Stimulated activated CD8-positive, alpha-beta memory T cell treated with anti-CD3 and anti-CD28 coated beads, Interleukin-12 subunit alpha, Interleukin-12 subunit beta, amount 100 ng/mL, for 24 hours (primary cell): Measurements from ENCODE around the gene CEP170B.
"Not testable (repeated sequence)": the region's sequence is repeated elsewhere in the genome, so short reads cannot be mapped to it uniquely, and the experiment has no call there.

Source experiments
- DNase-seq: peaks from one replicate; pipeline ENCODE4 v3.0.0-alpha.2; 2020; ENCODE audit errors: extremely low read depth

The CEP170B gene

DNA sequence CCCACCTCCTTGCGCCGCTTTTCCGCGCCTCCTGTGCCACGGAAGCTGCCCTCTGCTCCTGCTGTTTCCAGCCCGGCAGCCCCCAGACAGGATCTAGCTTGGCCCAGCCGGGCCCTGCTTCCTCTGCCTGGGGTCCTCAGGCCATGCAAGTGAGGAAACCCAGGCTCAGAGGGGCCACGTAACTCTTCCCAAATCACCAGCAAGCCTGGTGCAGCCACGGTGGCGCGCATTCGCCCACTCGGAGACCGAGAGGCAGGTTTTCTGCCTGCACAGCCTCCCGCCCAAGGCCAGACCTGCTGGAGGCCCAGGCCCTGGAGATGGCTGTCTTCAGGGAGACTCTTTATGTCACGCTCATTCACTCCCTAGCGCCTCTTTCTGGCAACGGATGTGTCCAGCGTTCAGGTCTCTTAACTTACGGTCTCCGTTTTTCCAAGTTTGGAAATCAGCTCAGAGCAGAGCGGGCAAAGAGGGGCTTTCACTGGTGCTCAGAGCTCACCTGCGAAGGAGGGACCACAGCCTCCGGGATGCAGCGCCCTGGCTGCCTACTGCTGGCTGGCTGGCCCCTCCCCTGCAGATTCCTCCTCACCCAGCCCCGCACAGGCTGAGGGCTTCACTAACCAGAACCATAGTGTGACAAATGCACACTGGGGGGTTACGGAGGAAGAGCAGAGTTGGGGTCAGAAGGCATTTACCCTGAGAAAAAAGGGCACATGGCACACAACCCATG is 20.6 kb upstream of the CEP170B start:
- DNase-seq = no peak

DNA sequence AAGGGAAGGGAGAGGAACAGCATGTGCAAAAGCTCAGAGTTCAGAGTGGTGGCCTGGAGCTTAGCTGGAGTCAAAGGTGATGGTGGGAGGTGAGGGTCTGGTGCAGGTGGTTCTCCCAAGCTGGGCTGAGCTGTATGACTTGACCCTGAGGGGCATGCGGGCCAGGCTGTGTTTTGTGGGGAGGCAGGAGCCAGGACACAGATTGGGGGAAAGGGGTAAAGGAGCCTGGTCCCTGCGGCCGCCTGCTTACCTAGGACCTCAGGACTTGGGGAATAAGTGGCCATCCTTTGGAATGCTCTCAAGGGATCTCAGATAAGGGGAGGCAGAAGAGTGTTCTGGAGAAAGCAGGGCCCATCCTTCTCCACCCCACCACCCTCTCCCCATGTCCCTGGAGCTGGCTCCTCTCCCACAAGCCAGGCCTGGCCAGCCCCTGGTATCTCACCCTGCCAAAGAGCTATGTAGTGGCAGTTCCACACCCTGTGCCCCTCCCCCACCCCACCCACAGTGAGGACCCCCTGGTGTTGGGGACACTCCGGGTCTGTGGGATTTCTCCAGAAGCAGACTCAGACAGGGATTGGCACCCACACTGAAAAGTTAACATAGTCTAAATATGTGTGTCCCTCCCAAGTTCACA is 19.9 kb upstream of the CEP170B start:
- DNase-seq = no peak

DNA sequence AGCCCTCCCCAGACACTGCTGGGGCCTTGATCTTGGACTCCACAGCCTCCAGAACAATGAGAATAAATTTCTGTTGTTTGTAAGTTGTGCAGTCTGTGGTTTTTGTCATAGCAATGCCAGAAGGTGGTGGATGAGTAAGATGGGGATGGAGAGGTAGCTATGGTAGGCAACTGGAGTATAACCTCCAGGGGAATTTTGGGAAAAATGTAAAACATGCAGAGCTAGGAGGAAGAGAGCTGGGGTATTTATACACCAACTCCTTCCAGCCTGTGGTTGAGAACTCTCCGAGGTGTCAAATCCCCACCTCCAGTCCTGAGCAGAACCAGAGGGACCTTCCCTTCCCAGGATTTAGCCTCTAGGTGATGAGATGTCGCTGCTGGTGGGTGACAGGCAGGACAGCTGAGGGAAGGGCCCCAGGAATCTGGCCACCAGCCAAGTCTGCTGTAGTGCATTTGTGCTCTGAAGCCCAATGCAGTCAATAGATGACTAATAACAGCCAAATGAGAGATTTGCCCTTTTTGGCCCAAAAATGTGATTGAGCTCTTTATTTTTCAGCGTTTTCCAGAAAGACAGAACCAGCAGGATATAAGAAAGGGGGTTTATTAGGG is 19.1 kb upstream of the CEP170B start:
- DNase-seq = no peak

DNA sequence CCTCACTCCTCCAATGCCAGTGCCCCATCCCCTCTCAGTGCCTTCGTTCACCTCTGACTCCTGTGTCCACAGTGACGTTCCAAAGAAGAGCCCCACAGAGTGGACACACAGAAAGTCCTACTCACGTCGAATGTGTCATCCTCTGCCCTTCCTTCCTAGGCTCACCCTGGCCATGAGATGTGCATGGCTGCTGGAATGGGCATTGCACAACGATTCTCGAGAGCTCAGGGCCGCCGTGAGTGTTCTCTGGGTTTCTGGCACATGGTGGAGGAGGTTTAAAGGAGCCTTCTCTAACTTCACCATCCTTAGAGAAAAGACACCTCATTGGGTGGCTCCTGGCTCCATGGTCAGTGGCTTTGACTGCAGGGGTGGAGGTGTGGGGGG is 12.8 kb upstream of the CEP170B start:
- no peak for DNase-seq

DNA sequence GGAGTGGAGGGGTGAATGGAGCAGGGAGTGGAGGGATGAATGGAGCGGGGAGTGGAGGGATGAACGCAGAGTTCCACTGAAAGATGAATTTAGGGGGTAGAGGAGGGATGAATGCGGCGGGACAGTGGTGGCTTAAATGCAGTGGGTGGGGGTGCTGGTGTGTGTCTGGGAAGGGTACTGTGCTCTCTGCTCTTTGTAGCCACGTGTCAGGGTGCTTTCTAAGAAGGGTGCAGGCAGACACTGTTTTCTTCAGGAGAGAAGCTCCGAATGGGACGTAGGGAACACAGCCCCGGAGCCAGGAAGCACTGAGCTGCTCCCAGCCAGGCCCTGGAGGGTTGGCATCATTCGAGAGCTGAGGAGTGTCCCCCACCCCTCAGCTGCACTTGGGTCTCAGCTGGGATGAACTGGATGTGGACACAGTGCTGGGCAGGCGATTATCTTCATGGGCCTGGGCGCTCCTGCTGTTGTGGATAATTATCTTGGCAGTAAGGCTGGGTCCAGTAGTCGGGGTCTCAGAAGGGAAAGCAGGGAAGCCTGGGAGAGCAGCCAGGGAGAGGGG is 9.5 kb upstream of the CEP170B start:
- DNase-seq = no peak

DNA sequence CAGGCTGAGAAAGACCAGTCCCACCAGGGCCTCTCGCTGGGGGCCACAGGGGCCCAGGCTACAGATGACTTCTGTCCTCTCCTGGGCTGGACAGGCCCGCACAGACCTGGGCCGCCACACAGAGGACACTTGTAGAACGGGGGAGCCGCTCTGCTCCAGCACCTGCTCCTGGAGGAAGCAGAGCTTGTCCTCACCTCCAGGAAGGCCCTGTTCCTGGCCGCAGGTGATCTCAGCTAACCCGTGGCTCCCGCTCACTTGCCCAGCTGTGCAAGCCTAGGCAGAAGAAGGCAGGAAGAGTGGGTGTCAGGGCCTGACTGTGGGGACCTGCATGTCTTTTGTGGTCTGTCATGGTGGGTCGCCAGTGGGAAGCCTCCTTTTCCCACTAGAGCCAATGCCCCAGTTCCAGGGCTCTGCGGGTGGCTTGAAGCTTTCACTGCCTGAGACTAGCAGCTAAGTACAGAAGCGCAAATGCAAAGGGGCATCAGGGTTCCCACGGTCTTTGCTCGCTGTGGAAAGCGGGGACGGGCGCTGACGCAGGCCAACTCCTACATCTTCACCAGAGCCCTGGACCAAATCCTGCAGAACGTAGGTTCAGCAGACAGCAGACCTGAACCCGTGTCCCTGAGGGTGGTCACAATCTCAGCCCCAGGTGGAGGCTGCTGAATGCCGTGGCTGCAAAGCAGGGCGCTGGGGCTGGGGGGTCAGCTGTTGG is 8.8 kb upstream of the CEP170B start:
- DNase-seq = no peak

DNA sequence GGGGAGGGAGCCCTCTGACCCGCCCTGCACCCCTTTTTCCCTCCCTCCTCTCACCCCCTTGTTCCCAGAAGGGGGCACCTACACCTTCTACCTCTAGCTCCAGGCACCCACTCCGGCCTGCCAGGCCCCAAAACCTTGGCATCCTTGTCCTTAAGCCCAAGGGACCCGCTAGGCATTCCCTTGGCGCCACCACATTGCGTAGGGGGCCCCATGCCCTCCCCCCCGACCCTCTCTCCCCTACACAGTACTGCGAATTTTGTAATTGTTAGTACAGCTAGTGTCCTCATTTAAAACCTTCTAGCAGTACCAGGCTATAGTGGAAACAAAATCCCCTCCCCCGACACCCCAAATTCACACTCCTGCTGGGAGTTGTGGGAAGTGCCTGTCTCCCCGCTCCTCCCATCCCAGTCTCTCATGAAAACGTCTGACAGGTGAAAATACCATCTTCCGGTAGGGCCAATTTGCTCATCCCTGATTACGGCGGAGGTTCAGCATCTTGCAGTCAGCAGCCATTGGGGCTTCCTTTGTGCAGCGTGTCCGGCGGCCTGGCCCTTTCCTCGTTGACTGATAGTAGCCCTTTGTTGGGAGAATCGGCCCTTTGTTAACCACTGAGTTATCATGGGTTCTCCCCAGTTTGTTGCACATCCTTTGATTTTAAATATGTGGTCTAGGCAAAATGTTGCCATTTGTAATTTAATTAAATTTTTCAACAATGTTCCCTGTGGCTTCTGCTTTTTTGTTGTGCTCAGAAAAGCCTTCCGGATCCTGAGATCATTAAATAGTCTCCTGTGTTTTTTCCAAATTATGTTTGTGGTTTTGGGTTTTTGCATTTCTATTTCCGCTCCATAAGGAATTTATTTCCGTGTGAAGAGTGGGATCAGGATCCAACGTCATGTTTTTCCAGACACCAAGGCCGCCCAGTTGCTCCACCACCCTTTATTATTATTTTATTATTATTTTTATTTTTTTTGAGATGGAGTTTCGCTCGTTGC is 7.9 kb upstream of the CEP170B start:
- no peak for DNase-seq

DNA sequence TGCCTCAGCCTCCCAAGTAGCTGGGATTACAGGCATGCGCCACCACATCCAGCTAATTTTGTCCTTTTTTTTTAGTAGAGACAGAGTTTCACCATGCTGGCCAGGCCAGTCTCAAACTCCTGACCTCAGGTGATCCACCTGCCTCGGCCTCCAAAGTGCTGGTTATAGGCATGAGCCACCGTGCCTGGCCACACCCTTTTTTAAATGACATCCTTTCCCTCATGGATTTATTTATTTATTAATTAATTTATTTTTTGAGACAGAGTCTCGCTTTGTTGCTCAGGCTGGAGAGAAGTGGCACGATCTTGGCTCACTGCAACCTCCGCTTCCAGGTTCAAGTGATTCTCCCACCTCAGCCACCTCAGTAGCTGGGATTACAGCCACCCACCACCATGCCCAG is 7.1 kb upstream of the CEP170B start:
- DNase-seq = not testable (repeated sequence)

DNA sequence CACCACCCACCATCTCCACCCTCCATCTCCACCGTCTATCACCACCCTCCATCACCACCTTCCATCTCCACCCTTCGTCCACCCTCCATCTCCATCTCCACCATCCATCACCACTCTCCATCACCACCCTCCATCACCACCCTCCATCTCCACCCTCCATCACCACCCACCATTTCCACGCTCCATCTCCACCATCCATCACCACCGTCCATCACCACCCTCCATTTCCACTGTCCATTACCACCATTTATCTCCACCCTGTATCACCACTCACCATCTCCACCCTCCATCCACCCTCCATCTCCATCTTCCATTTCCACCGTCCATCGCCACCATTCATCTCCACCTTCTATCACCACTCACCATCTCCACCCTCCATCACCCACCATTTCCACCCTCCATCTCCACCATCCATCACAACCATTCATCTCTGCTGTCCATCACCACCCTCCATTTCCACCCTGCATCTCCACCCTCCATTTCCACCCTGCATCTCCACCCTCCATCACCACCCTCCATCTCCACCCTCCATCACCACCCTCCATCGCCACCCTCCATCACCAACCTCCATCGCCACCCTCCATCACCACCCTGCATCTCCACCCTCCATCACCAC is 6.1 kb upstream of the CEP170B start:
- no peak for DNase-seq

DNA sequence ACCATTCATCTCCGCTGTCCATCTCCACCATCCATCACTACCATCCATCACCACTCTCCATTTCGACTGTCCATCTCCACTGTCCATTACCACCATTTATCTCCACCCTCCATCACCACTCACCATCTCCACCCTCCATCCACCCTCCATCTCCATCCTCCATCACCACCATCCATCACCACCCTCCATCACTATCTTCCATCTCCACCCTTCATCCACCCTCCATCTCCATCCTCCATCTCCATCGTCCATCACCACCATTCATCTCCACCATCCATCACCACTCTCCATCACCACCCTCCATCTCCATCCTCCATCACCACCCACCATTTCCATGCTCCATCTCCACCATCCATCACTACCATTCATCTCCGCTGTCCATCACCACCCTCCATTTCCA is 5.2 kb upstream of the CEP170B start:
- DNase-seq = no peak

DNA sequence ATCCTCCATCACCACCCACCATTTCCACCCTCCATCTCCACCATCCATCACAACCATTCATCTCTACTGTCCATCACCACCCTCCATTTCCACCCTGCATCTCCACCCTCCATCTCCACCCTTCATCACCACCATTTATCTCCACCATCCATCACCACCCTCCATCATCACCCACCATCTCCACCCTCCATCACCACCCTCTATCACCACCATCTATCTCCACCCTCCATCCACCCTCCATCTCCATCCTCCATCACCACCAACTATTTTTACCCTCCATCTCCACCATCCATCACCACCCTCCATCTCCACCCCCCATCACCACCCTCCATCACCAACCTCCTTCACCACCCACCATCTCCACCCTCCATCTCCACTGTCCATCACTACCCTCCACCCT is 4.7 kb upstream of the CEP170B start:
- no peak for DNase-seq

DNA sequence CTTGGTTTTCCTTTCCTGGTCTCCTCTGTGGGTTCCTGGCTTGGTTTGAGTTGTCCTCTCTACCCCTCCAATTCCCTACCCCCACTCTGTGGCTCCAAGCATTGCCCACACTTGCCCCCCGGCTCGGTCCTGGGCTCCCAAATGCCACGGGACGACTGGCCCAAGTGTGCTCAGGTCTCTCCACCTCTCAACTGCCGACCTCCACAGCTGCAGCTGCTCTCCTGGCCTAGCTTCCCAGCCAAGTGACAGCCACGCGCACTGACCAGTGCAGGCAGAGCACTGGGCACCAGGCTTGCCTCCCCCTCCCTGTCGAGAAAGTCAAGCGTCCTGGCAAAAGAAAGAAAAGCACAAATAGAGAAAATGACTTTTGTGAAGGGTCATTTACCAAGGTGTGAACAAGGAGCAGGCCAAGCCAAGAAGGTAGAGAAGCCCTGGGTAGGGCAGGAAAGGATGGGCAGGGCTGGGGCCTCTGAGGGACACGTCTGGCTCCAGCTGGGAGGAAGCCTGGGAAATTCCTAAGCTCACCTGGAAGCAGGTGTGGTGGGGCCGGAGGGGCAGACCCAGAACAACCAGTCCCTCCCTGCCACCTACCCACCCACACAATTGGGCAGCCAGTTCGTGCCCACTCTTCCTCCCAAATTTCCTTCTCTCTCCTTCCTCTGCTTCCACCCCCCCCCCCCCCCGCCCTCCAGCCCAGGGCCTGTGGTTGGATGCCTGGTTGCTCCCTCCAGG is 1.8 kb upstream of the CEP170B start:
- no peak for DNase-seq

DNA sequence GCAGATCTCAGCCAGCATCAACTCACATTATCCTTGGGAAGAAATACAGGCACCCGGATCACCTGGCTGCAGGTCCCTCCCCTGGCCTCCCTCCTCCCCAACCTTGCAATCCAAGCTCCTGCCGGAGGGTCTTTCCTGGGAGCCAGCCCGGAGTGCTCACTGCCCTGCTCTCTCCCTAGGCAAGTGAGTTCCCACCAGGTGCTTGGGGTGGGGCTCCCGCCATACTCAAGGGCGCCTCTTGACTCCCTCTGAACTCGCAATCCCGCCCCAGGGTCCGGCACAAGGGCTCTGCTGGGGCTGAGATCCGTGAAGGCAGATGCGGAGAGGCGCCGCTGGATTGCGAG is 1.2 kb upstream of the CEP170B start:
- no peak for DNase-seq

DNA sequence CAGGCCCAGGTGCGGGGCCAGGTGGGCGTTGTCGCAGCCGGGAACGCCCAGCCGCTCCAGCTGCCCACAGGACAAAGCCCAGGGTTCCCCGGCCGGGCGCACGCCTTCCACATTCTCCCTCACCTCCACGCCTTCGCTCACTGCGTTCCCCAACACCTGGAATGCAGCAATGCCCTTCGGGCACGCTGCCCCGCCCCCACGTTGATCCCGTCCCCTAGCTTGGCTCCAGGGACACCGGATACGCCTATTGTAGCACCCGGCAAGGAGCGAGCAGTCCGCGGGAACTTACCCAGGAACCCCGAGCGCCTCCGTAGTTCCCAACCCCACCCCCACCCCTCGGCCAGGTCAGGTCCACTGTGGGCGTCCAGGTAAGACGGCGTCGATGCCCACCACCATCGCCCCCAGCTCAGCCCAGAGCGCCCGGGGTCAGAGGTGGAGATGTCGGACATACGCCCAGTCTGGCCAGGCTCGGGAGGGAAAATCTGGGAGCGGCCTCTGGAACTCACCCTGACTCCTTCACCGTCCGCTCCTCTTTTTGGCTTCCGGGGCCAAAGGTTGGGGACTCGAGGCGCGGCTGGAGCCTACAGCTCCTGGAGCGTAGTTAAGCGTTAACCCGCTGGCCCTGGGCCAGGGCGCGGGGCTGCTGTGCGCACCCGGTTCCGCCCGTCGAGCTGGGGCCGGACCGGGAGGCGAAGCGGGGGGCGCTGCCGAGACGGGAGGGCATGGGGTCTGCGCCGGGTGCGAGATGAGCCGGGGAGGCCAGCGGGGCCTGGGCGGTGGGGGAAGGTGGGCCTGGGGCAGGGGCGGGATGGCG is 594 bp upstream of the CEP170B start:
- DNase-seq = no peak

DNA sequence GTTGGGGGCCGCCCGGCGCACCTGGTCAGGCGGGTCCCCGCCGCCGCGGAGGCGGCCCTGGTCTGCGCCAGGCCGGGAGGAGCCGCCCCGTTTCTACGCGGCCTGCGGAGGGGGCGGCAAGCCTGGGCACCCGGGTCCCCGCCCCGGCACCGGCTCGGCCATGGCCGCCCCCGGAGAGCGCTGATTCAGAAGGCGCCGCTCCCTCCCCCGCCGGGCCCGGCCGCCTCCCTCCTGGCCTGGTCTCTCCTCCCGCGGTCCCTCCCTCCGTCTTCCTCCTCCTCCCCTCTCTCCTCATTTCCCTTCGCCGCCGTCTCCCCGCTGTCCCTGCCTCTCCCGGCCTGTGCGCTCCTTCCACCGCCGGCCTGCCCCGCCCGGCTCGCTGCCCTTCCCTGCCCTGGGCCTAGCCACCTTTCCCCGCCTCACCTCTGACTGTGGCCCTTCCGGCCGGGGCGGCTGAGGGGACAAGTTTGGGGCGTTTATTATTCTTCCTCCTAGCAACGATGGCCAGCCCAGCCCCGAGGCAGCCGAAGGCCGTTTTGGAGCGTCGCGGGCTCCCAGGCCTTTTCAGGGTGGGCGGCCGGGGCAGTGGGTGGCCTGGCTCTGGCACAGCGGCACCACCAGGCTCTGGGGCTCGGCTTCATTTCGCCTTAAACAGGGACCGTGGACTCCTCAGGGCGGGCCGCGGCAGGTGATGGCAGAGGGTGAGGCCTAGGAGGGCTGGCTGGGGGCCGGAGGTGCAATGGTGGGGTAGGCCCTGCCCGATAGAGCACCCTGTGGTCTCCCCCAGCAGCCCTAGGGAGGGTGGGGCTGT is 768 bp downstream of the CEP170B start:
- no peak for DNase-seq

DNA sequence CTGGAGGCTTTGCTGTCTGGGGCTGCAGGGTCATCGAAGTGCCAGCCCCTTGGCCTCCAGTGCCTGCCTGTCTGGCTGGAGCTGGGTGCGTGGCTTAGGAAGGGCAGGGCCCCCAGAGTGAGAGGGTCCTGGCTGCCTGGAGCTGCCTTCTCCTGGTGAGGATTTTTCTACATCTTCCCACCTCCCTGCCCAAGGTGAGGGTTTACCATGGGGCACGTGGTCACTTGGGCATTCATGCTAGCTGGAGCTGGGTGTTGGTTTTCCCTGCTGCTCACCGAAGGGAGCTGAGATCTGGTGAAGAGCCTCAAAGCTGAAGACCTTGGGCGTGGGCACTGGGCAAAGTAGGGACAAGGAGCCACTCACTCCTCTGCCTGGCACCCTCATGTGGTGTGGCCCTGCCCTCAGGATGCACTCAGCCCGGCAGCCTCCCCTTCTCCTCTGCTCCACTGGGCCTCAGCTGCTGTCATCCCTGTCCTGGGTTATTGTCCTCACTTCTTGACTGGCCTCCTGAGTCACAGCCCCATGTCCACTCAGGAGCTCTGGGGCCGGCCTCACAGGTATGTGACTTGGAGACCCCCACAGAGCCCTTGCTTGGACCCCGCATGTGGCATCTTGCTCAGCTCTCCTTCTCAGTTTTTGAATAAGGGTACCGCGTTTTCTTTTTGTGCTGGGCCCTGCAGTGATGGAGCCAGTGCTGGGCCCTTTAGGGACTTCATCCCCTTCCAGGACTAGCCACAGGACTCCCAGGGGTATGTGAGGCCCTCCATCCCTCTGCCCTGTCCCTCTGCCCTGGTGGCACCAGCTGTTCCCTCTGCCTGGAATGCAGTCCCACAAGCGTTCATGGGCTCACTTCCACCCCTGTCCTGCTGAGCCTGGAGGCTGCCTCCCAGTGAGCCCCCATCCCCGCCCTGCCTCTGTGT is 1.6 kb downstream of the CEP170B start:
- DNase-seq = no peak

DNA sequence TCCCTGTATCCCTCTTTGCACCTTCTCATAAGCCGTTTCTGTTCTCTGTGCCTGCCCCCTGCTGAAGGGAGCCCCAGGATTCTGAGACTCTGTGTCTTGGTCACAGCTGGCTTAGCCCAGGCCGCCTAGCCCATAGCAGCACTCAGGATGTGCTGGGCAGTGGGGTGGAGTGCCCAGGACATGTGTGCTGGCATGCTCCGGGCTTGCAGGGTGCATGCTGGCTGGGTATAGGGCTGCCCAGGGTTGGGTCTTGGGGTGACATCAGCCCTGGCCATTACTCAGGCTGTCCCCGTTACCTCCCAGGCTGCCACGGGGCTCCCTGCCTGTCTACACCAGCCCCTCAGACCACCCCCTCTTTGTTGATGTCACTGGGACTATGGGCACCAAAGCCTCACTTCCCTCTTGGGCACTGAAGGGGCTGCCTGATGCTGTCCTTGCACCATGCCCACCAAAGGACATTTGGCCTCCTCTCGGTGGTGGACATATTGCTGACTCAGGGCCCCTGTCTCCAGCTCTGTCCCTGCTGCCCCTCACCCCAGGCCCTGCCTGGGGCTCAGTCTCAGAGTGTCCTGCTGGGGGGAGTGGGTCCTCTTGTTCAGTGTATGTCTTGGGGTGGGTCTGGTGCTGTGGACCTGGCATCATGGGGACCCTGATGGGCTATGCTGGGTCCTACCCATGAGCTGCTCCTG is 2.4 kb downstream of the CEP170B start:
- DNase-seq = no peak
